ENCODE measurements around the gene FBXL7.

DNA sequence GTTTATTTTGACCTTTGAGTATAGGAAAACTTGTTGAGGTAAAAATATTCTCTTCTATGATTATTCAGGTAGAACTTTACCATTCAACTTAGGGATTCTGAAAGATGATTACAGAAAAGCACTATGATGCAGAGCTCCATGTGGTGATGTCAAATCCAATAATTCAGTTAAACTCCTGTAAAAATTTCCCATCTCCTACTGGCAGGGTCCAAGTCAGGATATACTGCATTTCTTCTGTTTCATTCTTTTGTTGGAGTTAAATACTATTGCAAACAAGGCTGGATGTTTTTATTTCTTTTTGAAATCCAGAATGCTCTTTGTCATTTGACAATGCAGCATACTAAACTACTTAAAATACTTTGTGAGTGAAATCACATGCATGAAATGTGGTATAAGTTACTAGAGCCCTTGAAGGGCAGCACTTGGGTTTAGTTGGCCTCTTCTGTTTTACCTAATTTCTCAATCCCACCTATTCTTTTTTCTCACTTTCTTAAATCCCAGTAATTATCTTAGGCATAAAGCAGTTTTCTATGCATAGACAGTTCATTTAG, 204.5 kb downstream of the FBXL7 start:
- TF ChIP-seq, protein P1, sequence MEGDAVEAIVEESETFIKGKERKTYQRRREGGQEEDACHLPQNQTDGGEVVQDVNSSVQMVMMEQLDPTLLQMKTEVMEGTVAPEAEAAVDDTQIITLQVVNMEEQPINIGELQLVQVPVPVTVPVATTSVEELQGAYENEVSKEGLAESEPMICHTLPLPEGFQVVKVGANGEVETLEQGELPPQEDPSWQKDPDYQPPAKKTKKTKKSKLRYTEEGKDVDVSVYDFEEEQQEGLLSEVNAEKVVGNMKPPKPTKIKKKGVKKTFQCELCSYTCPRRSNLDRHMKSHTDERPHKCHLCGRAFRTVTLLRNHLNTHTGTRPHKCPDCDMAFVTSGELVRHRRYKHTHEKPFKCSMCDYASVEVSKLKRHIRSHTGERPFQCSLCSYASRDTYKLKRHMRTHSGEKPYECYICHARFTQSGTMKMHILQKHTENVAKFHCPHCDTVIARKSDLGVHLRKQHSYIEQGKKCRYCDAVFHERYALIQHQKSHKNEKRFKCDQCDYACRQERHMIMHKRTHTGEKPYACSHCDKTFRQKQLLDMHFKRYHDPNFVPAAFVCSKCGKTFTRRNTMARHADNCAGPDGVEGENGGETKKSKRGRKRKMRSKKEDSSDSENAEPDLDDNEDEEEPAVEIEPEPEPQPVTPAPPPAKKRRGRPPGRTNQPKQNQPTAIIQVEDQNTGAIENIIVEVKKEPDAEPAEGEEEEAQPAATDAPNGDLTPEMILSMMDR (IDR thresholded peaks at IDR 0.05) = no peak
- TF ChIP-seq EZH2 (IDR thresholded peaks at IDR 0.05) = no peak
- no peak for TF ChIP-seq EZH2phosphoT487 (IDR thresholded peaks at IDR 0.05)
